Heart left ventricle (tissue), 16 donors: Measurements from ENCODE around the gene NMU. TPM values are rescaled to one million over a fixed set of nuclear protein-coding genes. Genes with fewer than 3 reads are reported as not detected.

Experiments
- ATAC-seq, 4 donors: fragments of 200-7000 bp; cut with Tn5 transposase; one replicate each; pipeline ENCODE4 v1.9.1; 2020 to 2022; ENCODE audit warnings: moderate library complexity in 4 of 4, mild to moderate bottlenecking in 3 of 4, moderate number of reproducible peaks in 1 of 4
- DNase-seq, 5 donors: peaks; one replicate each; pipeline ENCODE4 v3.0.0-alpha.2; 2020
- H3K27ac ChIP-seq, 12 donors: fragments of 200-600 bp; sonication (generic) in 4 of 12; one replicate each; pipeline versions ENCODE4 v1.5.0 to v1.8.0; 2016 to 2022; ENCODE audit warnings: mild to moderate bottlenecking in 2 of 12
- H3K27me3 ChIP-seq, 9 donors: fragments of 200-600 bp; sonication (generic) in 2 of 9; one replicate each; pipeline versions ENCODE4 v1.5.1 to v1.8.0; 2016 to 2022; ENCODE audit warnings: mild to moderate bottlenecking in 3 of 9
- H3K36me3 ChIP-seq, 9 donors: fragments of 200-600 bp; sonication (generic) in 2 of 9; one replicate each; pipeline versions ENCODE4 v1.5.0 to v1.8.0; 2018 to 2022; ENCODE audit warnings: mild to moderate bottlenecking in 2 of 9
- H3K4me1 ChIP-seq, 12 donors: fragments of 200-600 bp; sonication (generic) in 4 of 12; one replicate each; pipeline versions ENCODE4 v1.5.0 to v1.8.0; 2016 to 2022; ENCODE audit warnings: mild to moderate bottlenecking in 3 of 12
- H3K4me3 ChIP-seq, 12 donors: fragments of 200-600 bp; sonication (generic) in 4 of 12; one replicate each; pipeline versions ENCODE4 v1.5.0 to v1.8.0; 2017 to 2022; ENCODE audit warnings: mild to moderate bottlenecking in 9 of 12, moderate library complexity in 4 of 12
- H3K9me3 ChIP-seq, 12 donors: fragments of 200-600 bp; sonication (generic) in 4 of 12; one replicate each; pipeline versions ENCODE4 v1.5.0 to v1.8.0; 2016 to 2022; ENCODE audit warnings: mild to moderate bottlenecking in 1 of 12
- POLR2A ChIP-seq, 2 donors: fragments of 450-650 bp; IDR thresholded peaks; one replicate each; pipeline ENCODE4 v1.6.1; 2017; ENCODE audit warnings: antibody characterized with exemption in 2 of 2, mild to moderate bottlenecking in 2 of 2, moderate library complexity in 2 of 2
- WGBS, 4 donors: extraction: QIAGEN DNeasy Blood & Tissue Kit in 2 of 4; methylation state at CpG; one replicate each; pipeline versions ENCODE4 v1.1.5 to v1.1.7; 2013 to 2018; 5-methylcytosine and 5-hydroxymethylcytosine counted together
- intact Hi-C, 10 donors: fragments of 100-400 bp; cut with DNase I; formaldehyde crosslinking; loops; one replicate each; pipeline versions ENCODE4 v1.11.1 to v1.14.2; 2022
- polyA plus RNA-seq, 2 donors: library from polyadenylated mRNA; stranded (reverse); fragments of 200-250 nt; gene quantifications; one replicate each; pipeline ENCODE4 v1.2.3, GENCODE V29; 2013
- total RNA-seq, 9 donors: library from RNA; depleted of rRNA in 2 of 9; stranded (reverse); fragments of >200 nt in 2 of 9; fragmentation: NEBNext Ultra II Directional in 3 of 9; extraction: Animal tissue kit (Norgen Biotek cat#: 25700) in 3 of 9; gene quantifications; one replicate each; pipeline versions ENCODE4 v1.1.0 to v1.2.4, GENCODE V29; 2016 to 2023
- TF ChIP-seq, protein P1 (sequence below), 12 donors: fragments of 200-600 bp; sonication (generic) in 4 of 12; IDR thresholded peaks; one replicate each; pipeline versions ENCODE4 v1.5.0 to v1.8.0; 2018 to 2022; ENCODE audit warnings: antibody characterized with exemption in 12 of 12, mild to moderate bottlenecking in 5 of 12
- donor health status: ischemic (EF 13 %, LVEDD 7.1; RV severe dilation, severe dysfunction).
- donor health status: healthy with polysubstance abuse.
- donor health status: DM: no; HTN: yes; CAD: no.
- donor health status: DM: no; HTN: no; CAD: no.
- donor health status: ischemic (EF 25% LVEDD 6.9; RV normal size, moderate dysfunction).
- donor health status: ischemic (EF 25% LVEDD 5.7; RV mildly dilated, moderate dysfunction).
- donor health status: healthy.
- donor health status: DM: yes; HTN: yes; CAD: no.
- donor health status: ischemic (EF 35%, LVEDD 5.7; RV mildly dilated, moderate dysfunction).
- donor health status: nonischemic (EF 11% LVEDD 7.7; RV severe dilation, severe dysfunction).
- donor health status: DM: yes; HTN: yes; CAD: no.
- donor health status: PGD.
- donor health status: ischemic (EF 29% LVEDD 5.4; RV normal size, mild dysfunction).
- donor health status: nonischemic (EF 23%, LVEDD 6.1; RV moderate dilation, normal function).

The NMU gene
- total and polyA plus RNA-seq, 11 donors: 2.0 TPM; not detected in 10

DNA sequence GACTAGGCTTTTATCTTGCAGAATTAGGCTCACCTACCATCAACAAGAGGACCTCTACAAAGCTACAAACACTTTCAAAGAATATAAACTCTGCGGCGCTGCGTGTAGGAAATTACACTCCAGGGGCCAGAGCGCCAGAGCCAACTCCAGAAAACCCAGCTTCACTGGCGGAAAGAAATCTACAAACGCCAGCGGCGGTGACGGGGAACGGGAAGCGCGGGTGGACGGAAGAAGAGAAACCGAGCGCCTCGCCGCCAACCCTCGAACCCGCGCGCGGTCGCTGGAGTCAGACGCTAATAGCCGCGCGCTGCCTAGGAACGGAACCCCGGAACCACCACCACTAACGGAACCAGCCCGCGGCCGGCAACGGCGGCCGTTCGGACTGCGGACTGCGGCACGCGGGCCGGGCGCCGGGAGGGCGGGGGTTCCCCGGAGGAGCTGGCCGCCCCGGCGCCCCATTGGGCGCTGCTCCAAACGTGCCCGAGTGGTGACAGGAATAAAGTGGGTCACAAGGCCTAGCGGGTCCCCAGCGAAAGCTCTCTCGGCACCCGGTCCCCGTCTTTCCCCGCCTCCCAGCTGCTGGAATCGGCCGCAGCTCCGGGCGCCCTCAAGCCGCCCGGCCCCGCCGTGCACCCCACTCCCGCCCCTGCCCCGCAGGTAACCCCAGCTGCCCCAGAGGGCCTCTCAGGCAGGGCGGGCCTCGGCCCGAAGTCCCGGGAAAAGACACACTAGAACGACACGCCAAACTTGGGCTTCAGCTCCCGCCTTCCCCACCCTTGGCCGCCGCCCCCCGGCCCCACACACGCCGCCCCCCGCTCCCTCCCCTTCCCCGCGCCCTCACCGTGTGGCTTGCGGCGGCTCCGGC, 90.2 kb downstream of the NMU start:
- Histone ChIP-seq H3K9me3 (no peaks in the 10 kb centered on the region), H3K4me1 (peaks cover 0 to 34% (median 17%) of the 10 kb centered on the region in 12 donors), H3K36me3 (no peaks in the 10 kb centered on the region), H3K27ac (peak overlapping the region; percentile 97 to 99 (median 99)), H3K27me3 (no peaks in the 10 kb centered on the region), H3K4me3 (peak overlapping the region; percentile 73 to 99 (median 95))
- 0 to 1% (median 0%) methylated on average over 34 to 87 of the region's 87 CpGs for WGBS, 4 donors
- intact Hi-C loops: loop anchor here (1.0 to 10.0 kb wide), 14 partner anchors 91 to 403 kb away; partner anchors contain the start of genes EXOC1 (in 6 of the 10), SRD5A3 (in 6 of the 10), TMEM165 (in 3 of the 10) and CEP135 (in 1 of the 10)
- peak in 1 of 2 donors; percentile 41 for TF ChIP-seq POLR2A (IDR thresholded peaks at IDR 0.05)
- TF ChIP-seq, protein P1, sequence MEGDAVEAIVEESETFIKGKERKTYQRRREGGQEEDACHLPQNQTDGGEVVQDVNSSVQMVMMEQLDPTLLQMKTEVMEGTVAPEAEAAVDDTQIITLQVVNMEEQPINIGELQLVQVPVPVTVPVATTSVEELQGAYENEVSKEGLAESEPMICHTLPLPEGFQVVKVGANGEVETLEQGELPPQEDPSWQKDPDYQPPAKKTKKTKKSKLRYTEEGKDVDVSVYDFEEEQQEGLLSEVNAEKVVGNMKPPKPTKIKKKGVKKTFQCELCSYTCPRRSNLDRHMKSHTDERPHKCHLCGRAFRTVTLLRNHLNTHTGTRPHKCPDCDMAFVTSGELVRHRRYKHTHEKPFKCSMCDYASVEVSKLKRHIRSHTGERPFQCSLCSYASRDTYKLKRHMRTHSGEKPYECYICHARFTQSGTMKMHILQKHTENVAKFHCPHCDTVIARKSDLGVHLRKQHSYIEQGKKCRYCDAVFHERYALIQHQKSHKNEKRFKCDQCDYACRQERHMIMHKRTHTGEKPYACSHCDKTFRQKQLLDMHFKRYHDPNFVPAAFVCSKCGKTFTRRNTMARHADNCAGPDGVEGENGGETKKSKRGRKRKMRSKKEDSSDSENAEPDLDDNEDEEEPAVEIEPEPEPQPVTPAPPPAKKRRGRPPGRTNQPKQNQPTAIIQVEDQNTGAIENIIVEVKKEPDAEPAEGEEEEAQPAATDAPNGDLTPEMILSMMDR (IDR thresholded peaks at IDR 0.05): no peak
- DNase-seq: peak; percentile 78 to 91 (median 85)
- peak; percentile 59 to 80 (median 70) for ATAC-seq

Other genes with a start within 250 kb of the NMU start
- 10 to 100 TPM; 28.2 to 78.3 (median 53.9) TPM for gene TMEM165, start 240.3 kb downstream of the NMU start, total RNA-seq
- 10 to 100 TPM; 36.4 to 78.7 TPM for gene TMEM165, start 240.3 kb downstream of the NMU start, polyA plus RNA-seq
- gene CLOCK, start 89.4 kb downstream of the NMU start, total RNA-seq: 10 to 100 TPM; 27.3 to 42.1 (median 33.2) TPM
- 10 to 100 TPM in 1 of 2 donors, 1 to 10 TPM in 1; 8.3 to 20.3 TPM for gene CLOCK, start 89.4 kb downstream of the NMU start, polyA plus RNA-seq
- not detected for gene PDCL2, start 44.1 kb downstream of the NMU start, total RNA-seq
- not detected for gene PDCL2, start 44.1 kb downstream of the NMU start, polyA plus RNA-seq
- gene EXOC1L, start 183.5 kb upstream of the NMU start, total RNA-seq: not detected
- not detected for gene EXOC1L, start 183.5 kb upstream of the NMU start, polyA plus RNA-seq
- gene EXOC1, start 217.3 kb upstream of the NMU start, total RNA-seq: 10 to 100 TPM; 15.2 to 27.7 (median 21.4) TPM
- gene EXOC1, start 217.3 kb upstream of the NMU start, polyA plus RNA-seq: 10 to 100 TPM; 11.0 to 21.7 TPM